GM21717 (cell line): ENCODE measurements around the gene NOTCH1.

Experiments used
- ATAC-seq: cut with Tn5 transposase; IDR thresholded peaks from one replicate; pipeline ENCODE4 v1.9.1; 2021; ENCODE audit warnings: mild to moderate bottlenecking, moderate library complexity; ENCODE audit not compliant: unreplicated experiment

Gene NOTCH1

DNA sequence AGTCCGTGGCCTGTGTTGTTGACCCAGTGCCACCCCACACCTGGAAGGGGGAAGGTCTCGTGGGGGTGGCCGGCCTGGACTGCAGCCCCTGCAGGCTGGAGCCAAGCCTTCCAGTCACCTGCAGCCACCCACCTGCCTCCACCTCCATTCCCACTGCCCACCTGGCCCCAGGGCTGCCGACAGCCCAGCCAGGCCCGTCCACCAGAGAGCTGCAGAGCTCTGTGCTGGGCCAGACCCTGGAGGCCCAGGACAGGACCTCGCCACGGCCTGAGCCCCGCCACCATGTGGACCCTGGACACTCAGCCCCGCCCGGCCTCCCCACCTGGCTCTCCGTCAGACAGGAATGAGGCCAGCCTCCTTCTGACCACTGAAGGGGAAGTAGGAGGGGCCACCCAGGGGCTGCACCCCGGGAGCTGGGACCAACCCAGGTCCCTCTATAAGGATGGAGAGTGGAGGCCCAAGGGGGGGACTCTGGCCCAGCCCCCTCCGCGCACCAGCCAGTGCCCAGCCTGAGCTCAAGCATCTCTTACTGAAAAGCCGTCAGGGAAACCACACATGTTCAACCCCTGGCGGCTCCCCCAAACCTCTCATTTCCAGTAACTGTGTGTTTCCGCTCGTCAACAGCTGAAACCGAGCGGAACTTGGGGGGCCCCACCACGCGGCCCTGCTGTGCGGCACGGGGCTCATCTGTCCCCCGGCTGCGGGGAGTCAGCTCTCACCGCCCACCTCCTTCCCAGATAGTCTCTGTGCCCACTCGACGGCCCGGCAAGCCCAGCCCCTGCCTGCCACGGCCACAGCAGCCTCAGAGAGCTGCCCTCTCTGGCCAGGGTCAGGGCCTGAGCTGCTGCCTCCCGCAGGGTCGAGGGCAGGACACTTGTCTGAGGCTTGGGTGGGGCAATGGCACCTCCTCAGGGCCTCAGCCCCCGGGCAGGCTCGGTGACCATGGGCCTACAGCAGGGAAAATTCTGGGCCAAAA, 12.8 kb downstream of the NOTCH1 start:
- ATAC-seq: no peak

DNA sequence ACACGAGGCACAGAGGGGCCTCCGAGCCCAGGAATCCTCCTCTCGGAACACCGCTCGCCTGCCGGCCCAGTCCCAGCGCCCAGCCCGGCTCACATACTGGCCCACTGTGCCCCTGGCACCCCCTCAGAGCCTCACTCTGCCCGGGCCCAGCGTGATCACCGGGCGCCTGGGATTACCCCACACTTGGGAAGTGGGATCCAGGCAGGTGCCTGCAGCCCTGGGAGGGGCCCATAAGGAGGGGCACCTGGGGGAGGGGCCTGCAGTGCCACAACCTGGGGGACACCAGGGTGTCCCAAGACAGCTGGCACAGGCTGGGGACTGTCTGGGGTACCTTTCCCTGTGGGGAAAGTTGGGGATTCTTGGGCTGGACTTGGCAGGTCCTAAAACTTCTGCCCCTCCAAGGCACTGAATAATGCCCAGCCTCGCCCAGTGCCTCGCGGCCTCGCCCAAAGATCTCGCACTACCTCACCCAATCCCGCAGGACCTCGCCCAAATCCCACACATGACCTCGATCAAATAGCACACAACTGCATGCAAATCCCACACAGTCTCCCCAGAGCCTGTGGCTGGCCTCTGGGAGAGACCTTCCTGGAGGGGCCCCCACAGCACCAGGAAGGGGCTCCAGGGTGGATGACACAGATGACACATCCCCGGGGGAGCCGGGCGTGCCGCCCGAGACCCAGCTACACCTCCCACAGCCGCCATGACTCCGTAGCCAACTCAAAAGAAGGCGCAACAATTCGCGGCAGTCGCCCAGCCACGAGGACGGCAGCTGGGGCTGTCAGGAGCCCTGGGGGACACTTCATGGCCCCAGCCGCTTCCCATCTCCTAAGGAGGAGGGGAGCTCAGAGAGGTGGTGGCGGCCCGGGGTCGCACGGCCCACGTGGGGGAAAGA, 13.7 kb downstream of the NOTCH1 start:
- ATAC-seq: no peak

DNA sequence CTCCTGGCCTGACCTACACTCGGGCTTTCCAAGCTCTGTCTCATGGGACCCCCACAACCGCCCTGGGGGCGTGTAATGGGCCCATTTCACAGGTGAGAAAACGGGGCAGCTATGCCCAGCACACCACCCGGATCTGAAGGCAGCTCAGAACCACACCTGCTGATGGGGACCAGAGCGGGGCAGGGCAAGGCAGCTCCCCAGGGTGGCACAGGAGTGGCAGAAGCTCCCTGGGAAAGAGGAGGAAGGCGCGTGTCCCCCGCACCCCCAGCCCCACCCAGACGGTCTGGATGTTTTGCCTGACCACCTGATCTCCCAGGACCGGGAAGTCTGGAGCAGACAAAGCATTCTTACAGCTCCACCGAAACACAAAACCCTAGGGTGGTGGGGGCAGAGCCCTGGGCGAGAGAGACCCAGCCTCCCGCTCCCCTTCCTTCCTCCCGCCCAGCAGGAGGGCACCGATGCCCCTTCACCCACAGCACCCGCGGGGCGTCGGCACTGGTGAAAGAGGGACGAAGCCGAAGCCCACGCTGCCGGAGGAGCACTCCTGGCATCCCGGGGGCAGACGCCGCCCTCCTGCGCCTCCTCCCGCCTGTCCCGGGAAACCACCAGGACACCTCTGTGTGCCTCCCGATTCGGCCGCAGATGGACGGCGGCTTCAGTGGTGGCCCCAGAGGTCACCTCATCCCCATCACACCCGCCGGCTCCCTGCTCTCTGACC, 14.5 kb downstream of the NOTCH1 start:
- ATAC-seq: no peak

DNA sequence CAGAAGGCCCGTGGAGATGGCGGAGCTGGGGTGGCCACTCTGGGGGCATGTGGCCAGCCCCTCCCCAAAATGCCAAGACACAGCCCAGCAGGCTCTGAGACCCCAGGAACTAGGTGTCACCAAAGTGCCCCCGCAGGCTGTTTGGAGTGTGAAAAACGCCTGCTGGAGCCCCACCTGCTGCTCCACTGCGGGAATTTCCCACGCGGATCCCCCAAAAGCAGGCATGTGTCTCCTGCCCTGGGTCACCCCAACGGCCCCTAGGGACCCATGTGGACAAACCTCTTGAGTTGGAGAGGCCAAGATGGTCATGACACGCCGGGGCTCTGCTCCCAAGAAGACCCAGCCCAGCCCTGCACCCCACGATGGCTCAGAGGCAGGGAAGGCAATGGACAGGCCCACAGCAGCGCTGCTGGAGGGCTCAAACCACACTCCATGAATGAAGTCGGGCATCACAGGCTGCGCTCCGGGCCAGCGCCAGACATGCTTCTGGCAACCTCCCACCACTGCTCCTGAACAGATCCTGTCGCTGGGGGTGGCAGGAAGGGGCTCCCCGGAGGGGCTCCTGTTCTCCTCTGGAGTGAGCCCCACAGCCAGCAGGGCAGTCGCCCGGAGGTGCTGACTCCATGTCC, 15.3 kb downstream of the NOTCH1 start:
- ATAC-seq: no peak

DNA sequence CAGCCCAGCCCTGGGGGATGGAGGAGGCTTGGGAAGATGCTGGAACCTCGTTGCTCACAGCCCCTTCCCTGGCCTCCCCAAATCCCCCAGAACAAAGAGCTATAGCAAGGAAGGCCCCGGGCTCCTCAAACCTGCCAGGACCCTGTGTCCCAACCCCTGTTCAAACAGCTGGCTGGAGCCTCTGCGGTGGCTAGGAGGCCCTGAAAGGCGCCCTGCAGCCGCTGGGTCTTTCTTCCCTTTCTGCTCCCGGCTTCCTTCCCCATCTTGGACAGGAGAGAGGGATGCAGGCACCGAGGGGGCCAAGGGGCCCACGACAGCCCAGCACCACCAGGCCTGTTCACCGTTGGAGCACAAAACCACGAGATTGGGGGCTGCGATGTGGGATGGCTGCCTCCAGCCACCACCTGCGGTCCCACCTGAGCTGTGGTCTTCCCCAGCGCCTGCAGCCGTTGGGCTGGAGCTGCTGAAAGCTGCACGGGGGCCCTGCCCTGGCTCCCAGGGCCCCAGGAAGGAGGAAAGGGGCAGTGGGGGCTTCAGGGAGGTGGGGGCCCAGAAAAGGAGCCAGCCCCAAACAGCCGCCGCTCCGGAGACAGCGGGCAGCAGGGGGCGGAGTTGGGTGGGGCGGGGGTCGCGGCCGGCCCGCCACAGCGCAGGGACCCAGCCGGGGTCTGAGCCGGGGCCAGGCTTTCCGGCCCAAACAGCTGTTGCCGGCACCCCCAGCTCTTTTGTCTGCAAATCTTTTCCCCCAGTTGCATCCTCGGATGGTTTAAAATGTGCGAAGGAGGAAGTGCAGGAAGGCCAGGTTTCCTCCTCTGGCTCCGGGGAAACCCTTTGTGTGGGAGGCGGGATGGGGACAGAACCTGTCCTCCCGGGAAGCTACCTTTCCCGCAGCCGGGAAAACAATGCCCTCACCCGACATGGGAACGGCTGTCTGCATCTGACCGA, 16.1 kb downstream of the NOTCH1 start:
- no peak for ATAC-seq

DNA sequence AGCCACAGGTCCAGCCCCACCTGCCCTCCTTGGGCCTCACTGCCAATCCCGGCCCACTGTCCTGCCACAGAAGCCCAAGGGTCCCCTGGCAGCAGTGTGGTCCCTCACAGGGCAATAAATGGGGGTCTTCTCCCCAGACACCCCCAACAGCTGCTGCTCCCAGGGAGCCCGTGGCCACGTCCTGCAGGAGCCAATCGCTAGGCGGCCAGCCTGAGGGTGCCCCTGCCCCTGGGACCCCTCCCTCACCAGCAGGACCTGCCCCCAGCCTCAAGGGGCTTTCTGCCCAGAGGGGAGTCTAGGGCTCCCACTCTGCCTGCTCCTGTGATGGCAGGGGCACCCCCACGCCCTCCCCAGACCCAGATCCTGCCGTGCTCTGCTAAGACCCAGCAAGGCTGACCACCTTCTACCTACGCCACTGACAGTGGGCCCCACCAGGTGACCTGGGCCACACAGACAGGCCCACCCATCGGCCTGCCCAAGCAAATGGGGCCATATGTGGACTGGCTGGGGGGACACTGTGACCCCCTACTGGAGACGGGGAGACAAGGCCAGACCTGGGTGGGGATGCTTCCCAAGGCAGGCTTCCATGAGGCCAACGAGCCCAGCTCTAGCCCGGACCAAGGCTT, 17.0 kb downstream of the NOTCH1 start:
- no peak for ATAC-seq

GRCh38 chr9:136527721-136528710, 17.8 kb downstream of the NOTCH1 start:
- ATAC-seq: no peak

DNA sequence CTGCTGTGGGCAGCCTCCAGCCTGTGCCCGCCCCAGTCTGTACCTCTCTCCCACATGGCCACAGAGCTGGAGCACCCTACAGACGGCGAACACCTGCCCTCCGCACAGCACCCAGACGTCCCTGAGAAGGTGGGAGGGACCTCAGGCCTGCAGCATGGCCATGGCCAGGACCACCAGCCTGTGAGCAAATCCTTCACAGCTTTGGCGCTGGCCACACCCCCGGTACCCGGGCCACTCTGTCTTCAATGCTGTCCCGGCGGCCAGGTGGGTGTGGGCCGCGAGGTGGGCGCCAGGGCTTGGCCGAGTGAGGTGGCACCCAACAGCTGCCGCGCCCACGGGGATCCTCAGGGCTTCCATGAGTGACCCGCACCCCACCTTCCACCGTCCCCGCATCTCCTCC, 18.7 kb downstream of the NOTCH1 start:
- no peak for ATAC-seq

DNA sequence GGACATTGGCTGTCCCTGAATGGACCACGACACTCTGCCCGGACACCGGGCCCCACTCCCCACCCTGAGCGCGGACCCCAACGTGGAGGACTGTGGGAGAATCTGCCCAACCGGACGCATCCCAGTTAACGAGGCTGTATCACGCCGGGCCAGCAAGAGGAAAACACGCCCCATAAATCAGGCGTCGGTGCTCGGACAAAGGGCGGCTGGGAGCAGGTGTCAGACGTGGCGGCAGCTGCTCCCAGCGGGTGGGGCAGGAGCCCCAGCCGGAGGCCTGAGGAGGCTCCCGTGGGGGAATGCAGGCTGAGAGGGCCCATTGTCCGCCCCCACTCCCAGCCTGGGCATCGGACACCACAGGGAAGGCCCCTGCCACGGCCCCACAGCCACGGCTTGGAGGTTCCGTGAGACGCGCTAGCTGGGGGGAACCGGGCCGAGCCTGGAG, 19.2 kb downstream of the NOTCH1 start:
- no peak for ATAC-seq

DNA sequence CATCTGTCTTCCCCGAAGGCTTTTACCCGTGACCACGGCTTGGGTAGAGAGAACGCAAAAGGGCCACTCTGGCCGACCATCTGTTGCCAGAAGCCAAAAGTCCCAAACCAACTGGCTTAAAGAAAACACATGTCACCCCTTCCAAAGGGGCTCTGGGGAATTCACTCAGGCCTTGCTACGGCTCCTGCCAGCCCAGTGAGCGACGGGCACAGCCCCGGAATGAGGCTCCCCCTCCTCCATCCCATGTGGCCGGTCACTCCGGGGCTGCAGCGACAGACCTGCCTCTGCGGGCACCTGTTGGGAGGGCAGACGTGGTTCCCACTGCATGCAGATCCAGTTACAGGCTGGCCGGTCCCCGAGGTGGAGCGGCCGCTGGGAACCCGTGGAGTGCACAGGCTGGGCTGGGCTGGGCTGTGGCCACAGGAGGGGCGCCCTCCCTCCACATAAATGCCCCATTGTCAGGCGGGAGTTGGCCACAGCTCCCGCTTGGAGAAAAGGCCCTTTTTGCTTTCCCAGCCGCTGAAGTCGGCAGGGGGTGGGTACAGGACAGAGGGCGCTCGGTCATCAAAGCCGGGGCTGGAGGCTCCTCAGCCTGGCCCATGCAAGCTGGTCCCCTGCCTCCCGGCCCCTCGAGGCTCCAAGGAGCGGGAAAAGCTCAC, 19.9 kb downstream of the NOTCH1 start:
- no peak for ATAC-seq

GRCh38 chr9:136525207-136525606, 20.6 kb downstream of the NOTCH1 start:
- ATAC-seq: no peak

DNA sequence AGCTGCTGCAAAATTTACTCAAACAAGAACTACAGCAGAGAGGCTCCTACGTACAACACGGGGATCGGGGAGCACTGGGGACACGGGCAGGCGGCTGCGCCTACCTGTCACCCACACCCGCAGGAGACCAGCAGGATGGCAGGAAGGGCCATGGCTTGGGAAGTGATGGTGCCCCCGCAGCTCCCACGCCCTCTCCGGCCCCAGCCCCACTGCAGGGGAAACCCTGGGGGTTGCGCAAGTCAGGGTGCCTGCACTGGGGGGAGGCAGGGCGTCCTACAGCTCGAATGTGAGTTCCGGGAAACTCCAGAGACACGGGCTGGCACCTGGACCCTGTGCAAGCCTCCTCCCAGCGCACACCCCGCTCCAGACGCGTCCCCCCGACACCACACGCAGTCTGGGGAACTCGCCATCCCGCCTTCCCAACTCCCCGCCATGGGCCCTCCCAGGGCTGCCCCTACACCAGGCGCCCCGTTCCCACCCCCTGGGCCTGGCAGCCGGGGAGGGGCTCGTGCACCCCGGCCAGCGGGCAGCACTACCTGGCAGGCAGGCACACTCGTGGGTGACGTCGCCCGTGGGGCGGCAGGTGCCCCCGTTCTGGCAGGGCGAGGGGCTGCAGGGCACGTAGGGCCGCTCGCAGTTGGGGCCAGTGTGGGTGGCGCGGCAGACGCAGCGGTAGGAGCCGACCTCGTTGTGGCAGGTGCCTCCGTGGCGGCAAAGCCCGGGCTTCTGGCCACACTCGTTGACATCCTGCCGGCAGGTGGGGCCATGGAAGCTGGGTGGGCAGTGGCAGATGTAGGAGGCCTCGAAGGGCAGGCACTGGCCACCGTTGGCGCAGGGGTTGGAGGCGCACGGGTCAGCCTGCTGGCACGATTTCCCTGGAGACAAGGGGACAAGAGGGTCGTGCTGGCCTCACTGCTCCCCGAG, 23.3 kb downstream of the NOTCH1 start:
- no peak for ATAC-seq

GRCh38 chr9:136521537-136521936, 24.3 kb downstream of the NOTCH1 start:
- ATAC-seq: no peak

GRCh38 chr9:136520053-136520540, 25.8 kb downstream of the NOTCH1 start:
- ATAC-seq: no peak

DNA sequence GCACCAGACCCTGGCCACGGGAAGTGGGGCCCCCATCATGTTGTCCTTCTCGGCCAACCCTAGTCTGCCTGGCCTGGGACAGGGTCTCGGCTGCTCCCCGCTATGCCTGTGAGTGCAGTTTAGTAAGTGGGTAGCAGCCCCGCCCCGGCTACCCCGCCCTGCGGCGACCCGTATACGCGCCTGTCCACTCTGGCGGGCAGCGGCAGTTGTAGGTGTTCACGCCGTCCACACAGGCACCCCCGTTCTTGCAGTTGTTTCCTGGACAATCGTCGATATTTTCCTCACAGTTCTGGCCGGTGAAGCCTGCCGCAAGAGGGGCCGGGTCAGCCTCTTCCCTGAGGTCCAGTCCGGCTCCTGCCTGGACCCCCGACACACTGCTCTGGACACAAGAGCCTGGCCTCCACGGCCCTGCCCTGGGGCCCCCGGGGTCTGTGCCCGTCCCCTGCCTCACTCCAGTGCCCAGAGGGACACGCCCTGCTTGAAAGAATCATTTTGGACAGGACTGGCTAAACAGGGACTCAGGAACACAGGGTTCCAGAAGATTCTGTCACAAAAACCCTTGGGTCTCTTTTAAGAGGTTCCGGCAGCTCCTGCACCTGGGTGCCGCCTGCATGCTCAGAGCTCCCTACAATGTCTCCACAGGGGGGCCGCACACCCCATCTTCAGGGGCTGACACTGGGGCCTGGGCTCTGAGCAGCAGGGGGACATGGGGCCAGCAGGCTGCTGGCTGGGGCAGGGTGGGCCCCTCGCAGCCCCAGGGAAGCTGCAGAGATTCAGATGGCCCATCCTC, 26.4 kb downstream of the NOTCH1 start:
- ATAC-seq: no peak
